ENCODE measurements around the gene ATXN7.

Gene ATXN7

DNA sequence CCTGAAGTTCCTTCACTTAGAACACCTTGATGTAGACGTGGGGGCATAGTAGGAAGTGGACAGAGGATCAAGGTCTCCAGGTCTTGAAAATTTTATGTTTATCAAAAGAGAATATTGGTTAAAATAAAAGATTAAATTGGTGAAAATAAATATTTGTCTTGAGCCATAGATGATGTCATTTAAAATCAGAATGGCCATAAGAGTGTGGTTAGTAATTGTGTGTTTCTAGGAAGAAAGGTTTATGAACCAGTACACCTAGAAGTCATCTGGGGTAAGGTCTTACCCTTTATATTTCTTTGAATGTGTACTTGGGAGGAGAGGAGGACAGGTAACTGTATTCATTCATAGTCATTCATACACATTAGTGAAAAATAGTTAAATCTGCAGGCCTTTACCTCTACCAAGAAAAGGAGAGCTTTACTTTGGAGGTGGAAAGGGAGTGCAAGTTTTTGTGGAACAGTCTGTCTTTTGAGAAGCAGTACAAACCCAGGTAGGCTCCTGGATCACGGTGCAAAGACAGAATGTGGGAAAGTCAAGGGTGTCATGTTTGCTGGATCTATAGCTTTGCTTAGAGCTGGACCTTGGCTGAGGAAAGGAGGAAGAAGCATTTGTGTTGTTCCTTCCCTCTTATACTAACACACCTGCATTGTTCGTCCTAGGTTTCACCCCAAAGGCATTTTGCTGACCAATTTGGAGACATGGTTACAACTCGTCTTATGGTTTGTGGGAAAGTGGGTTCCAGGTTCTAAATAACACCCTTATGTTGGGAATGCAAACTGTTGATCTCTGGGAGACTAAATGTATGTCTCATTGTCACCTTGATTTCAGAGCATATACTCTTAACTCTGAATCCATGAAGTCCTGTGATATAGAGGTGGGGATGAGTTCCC is 42.3 kb downstream of the ATXN7 start:
- DNase-seq: no peak

DNA sequence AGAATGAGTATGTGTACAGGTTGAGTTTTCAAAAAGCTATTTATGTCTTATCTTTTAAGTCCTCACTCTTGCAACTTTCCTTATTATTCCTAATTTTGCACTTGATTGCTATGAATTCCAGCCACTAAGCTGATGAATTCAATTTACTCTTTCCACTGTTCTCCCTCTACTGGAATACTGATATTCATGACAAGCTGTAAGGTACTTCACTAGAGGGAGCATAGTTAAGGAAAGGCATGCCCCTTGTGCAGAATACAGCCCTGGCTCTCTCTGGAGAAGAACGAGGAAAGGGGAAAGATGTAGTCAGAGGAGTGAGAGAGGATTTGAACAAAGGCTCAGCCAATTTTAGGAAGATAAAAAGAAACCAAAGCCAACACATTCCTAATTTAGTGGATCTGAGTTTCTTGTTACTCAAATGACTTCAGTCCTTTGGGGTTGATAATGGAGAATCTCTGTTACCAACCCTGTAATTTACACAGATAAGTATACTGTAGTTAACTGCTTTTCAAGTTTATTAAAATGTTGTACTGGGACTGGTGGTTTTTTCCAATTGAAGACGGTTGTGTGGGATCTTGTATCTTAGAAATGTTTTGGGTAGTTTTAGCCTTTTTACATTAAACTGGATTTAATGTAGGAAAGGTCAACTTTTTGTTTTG is 44.5 kb downstream of the ATXN7 start:
- no peak for DNase-seq

DNA sequence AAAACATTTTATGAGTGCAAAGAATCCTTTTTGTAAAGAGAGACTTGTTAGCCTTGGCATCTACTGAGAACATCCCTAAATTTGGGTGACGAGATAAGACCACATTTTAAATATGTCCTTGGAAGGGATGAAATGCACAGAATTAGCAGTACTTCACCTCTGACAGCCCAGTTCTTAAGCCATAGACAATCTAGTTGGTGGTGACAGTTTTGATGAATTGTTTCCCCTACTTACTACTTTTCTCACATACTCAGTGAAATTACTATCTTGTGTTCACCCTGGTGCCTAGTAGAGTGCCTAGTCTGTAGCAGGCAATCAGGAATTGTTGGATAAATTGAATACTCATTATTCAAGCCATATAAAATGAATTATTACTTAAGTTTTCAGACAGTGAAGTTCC is 45.1 kb downstream of the ATXN7 start:
- DNase-seq: no peak

DNA sequence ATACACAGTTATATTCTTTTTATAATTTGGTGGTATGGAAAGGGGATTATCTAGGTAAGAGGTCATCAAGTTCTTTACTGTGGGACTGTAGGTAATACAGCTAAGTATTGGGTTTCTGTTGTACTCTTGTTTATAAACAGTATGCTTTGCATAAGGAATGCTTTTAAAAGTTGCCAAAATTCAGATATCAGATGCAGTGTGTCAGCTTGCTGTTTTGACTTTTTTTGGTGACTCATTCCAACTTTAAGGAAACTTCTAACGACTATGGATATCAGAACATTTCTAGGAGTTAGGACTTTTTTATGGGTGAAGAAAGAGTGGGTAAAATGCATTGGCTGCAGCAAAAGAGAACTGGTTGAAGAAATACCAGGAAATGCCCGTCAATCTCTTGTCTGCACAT is 45.8 kb downstream of the ATXN7 start:
- no peak for DNase-seq

DNA sequence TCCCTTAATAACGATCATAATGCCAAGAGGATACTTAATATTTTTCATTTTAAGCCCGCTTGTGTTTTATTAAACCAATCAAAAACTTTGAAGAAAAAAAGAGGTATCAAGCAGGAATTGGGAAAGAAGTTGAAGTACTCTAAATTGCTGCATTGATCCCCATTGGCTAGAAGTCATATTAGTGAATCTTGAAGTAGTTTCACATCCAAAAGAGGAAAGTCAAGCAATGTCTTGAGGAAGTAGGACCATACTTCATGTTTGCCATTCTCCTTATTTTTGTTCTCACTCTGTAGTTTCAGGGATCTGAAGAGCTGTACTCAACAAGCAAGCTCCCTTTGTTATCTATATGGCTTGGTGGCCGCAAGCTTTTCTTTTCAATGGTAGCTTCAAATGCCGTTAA is 46.3 kb downstream of the ATXN7 start:
- no peak for DNase-seq

DNA sequence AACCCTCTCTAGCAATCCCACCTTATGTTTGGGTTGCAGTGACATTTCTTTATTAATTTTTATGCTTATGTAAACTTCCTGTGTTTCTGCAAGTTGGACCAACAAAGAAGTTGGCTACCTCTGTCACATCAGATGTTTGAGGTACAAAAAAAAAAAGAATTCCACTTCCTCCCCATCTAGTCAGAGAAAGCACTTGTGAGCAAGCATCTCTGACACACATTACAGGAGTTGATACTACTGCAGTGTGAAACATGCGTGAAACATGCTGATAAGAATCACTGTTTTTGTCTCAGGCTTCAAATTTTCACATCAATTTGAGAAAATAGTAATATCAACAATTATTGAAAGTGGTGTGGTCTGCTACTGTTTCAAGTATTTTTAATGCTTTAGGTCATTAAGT is 47.2 kb downstream of the ATXN7 start:
- DNase-seq: no peak

DNA sequence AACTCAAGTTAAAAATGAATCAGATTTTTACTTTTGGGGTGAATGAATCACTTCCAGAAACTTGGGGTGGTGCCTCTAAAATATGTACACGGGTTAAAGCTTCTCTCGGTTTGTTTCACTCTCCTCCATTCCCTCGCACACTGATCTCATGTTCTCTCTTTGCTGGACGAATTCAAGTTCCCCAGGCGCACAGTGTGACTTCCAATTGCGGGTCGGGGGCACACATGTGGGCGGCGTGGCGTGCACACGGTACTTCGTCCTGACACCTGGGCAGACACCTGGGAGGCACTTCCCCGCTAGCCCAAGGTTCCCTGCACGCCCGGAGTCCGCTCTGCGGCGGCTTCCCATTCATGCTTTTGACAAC is 47.8 kb downstream of the ATXN7 start:
- no peak for DNase-seq

DNA sequence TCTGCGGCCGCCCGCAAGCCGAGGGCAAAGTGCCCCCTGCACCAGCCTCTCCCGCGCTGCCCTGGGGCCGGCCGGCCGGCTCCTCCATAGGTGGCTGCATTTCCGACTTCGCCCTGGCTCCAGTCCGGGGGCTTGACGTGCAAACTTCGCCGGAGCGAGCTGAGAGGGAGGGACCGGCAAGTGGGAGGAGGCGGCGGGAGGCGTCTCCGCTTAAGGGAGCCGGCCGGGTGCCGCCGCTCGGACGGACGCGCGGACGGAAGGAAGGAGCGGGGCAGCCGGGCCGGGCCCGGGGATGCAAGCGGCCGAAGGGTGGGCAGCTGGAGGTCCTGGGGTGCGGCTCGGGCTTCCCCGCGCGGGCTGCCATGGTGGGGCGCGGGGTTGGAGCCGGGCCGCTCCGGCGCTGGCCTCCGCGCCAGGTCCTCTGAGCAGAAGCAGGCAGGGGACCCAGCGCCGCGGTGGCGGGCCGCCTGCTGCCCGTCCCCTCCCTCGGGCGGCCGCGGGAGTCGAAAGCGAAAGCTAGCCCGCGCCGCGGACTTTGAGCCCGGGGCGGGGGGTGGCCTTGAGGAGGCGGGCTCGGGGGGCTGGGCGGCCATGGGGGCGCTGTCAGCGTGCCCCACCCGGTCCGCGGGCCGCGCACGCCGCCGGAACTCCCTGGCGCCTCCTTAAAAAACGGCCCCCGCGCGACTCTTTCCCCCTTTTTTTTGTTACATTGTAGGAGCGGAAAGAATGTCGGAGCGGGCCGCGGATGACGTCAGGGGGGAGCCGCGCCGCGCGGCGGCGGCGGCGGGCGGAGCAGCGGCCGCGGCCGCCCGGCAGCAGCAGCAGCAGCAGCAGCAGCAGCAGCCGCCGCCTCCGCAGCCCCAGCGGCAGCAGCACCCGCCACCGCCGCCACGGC is 48.5 kb downstream of the ATXN7 start, which contains the start of gene SCAANT1:
TSS of gene SCAANT1 (minus strand) at position 511 of the 895 bp plus-strand sequence.
- peak; percentile 82 to 86 for DNase-seq

DNA sequence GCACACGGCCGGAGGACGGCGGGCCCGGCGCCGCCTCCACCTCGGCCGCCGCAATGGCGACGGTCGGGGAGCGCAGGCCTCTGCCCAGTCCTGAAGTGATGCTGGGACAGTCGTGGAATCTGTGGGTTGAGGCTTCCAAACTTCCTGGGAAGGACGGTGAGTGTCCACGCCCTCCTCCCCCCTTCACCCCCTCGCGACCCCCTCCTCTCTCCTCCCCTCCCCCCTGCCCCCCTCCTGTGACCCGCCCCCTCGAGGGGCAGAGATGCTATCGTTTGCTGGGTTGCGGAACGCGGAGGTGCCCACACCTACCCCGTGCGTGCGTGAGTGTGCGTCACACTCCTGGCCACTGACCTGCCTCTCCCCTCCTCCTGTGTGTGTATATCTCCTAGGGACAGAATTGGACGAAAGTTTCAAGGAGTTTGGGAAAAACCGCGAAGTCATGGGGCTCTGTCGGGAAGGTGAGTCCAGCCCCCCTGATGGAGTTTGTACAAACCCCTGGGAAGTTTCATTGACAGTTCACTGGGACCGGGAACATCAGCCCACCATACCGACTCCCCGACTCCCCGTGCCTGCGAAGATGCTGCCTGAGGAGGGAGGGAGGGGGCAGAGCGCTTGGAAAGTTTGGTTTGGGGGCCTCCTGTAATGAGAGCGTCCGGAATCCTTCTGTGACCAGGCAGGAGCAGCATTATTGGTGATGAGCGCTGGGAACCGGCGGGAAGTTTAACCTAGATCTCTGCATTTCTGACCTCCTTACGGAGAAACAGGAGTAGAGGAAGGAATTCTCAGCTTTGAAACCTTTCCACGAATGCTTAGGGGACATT is 49.3 kb downstream of the ATXN7 start:
- peak; percentile 45 to 59 for DNase-seq

DNA sequence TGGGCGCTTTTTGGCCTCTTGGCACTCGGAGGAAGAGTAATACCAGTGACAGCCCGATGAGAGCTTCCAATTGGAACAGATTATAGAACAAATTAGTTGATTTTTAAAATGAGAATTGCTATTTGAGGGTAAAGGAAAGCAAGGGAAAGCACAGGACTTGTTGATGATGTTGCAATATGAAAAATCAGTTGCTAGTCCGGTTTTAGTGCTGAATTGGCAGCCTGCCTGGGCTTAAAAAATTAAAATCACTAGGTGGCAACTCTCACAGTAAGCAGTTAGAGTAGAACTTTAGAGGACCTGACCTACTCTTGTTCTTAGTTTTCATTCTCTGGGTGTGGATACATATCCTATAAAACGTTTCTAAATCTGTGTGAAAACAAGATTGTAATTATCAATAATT is 50.6 kb downstream of the ATXN7 start:
- DNase-seq: no peak

DNA sequence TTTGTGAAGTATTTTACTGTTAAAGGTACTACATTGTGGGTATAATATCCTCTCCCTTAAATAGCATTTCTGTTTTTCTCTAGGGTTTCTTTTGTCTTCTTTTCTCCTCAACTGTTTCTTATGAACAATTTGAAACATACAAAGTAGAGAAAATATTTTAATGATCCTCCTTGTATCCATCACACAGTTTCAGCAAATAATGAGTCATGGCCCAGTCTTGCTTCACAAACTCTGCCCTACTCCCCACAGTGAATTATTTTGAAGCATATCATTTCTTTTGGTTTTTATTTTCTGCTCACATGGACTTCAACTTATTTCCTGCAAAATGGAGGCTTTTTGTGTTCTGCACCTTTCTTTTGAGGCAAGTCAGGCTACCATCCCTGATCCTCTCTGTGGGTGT is 54.7 kb downstream of the ATXN7 start:
- no peak for DNase-seq

DNA sequence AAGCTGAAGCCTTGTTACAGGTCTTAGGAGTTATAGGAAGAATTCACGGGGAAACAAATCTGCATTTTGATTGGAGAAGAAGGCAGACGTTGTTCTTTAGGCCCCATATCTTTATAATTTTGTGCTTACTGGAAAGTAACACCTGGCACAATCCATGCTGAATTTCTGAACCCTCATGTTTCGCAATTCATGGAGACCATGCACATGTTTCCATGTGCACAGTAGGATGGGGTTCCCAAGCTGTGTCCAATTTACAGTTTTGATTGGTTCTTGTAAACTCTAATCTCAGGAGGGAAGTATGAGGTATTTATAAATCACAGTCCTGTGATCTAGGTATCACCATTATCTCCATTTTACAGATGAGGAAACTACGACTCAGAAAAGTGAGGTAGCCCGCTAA is 56.3 kb downstream of the ATXN7 start:
- no peak for DNase-seq

DNA sequence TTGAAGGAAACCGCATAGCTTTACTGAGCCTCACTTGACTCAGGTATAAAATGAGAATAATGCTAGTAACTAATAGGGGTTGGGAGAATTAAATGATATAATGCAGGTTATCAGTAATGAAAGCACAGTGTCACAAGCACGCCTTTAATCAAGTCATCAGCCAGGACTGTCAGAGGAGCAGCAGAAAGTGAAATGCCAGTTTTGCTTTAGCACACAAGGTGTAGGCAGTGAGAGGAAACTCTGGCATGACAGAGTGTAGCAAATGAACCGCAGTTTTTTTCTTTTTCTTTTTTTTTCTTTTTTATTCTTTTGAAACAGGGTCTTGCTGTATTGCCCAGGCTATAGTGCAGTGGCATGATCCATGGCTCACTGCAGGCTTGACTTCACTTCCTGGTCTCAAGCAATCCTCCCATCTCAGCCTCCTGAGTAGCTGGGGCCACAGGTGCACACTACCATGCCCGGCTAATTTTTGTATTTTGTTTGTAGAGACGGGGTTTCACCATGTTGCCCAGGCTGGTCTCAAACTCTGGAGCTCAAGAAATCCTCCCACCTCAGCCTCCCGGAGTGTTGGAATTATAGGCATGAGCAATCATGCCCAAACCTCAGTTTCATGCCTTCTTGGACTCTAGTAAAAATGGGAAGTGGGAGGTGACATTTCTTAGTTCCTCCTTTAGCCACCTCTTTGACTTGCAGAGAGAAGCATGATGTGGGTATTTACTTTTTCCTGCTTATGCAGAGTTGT is 58.2 kb downstream of the ATXN7 start:
- DNase-seq: no peak

DNA sequence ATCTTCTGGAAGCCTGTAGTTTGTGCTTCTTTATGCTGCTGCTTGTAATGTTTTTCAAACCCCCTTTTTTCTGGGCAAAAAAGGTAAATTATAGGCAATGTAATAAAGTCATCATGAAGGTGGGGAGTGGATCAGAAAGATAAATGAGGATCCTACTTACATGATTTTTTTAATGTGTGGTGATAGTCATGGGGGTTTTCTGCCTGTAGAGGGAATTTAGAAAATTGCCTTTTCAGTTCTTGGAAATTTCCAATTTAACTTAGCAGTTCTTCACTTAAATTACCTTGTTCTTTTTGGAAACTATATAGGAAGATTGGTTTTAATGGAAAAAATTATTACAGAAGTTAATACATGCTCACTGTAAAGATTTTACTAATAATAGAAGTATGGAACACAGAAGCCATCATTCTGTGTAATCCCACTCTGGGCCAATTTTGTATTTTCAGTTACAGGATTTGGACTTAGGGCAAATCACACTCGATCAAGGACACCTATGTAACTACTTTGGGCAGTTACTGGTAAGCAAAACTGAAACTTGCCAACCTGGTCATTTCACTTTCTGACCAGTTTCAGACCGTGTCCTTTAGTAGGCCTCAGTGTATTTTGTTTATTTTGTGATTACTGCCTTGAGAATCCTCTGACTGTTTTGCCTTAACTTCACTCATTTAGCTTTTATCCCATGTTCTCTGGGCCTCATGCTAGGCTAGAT is 59.0 kb downstream of the ATXN7 start:
- DNase-seq: no peak

DNA sequence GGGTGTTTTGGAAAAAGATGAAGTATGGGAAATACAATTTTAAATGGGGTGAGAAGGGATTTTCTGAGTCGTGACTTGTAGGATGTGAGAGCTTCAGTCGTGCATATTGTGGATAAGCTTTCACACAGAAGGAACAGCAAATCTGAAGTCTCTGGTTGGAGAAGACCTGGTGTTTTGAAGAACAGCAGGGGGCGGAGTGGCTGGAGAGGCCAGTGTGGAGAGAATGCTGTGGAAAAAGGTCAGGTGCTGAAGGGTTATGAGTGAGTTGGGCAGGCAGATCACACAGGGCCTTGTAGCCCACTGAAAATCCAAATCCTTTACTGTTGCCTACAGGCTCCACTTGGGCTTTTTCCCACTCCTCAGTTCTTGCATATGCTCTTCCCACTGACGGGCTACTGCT is 62.6 kb downstream of the ATXN7 start:
- no peak for DNase-seq

DNA sequence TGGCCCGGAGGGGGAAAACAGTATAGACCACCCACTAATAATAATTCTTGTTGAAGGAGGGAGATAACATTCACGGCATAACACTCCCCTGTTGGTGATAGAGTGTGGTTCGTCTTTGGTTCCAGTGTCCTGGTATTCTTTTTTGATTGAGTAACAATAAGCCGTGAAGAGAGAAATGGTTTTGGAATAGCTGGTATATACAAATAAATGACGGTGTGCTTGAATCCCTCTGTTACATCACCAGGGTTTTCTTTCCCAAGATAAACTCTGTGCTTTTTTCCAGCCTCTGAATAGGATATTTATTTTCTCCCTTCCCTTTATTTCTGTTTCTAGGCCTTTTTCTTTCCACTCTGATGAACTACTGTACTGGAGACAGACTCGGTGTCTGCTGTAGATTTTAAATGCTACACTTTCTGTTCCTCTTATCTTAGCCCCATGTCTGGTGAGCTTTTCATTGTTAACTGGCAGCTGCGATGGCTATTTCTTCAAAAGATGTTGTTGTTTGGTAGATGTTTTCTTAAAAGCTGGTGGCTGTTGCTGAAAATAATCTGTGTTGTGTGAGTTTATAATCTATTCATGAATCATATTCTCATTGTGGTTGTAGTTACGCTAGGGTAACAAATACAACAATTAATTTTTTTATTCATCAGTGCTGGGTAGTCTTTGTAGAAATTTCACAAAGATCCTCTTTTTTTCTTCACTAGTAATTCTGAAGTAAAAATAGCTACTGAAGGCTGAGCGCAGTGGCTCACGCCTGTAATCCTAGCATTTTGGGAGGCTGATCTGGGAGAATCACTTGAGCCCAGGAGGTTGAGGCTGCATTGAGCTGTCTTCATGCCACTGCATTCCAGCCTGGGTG is 64.0 kb downstream of the ATXN7 start:
- no peak for DNase-seq

DNA sequence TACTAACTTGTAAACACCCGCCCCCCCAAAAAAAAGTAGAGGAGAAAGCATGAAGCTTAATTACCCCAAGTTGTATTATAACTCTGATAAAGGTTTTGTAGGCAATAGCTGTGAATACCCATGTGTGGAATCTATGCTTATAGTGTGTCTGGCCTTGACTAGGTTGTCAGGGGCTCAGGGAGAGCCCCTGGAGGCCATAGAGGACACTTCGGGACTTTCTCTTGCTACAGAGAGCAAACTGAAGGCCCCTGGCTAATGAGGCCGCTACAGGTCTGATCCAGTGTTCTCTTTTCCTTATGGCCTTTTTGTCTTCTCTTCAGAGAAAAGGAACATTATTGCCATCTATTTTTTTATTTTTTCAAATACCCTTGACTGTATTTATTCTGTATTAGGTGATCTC is 67.6 kb downstream of the ATXN7 start:
- no peak for DNase-seq

DNA sequence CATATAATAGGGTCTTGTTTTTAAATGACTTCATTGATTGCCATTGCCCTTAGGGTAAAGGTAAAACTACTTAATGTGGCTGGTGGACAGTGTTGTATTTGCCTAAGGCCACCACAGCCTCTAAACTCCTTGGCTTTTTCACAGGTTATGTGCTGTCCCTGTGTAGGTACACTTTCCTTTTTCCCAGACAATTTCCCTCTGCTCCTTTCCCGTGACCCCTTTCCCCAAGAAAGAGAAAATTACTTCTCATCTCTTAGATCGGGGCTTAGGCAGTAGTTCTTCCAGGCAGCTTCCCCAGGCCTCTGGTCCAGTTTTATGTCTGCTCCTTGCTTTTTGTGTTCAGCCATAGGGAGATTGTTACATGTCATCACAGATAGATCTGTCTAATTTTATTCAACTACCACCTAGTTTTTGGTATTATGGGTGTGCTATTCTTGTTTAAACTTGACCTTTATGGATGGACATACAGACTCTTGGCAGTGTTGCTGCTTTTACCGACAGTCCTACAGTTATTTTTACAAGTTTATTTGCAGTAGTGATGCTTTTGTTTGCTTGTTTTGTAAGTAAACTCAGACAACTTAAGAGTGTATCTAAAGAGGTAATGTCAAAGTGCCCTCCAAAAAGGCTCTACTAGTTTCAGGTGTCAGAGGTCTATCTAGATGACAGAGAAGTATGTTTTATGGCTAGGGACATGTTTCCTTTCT is 69.0 kb downstream of the ATXN7 start:
- DNase-seq: no peak

DNA sequence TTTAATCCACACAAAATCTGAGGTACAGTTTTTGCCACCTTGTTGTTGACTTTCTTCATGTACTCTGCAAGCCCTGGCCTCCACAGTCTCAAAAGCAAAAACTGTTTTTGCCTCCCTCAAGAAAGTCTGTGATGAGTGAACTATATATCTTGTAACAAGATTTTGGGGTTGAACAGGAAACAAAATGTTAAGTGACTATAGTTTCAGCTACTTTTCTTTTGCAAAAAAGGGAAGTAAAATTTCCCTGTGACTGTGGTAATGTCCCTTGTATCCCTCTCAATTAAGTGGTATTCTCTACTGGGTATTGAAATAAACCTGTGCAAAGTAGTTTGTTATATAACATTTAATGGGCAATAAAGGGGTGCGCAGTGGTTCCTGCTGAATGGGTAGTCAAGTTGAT is 69.8 kb downstream of the ATXN7 start:
- DNase-seq: no peak
